Right lobe of liver (tissue), 6 donors: Measurements from ENCODE around the gene CYBC1. TPM values are rescaled to one million over a fixed set of nuclear protein-coding genes. Genes with fewer than 3 reads are reported as not detected.

Experiments
- ATAC-seq, 4 donors: fragments of 200-7000 bp; cut with Tn5 transposase; one replicate each; pipeline ENCODE4 v1.9.1; 2020; ENCODE audit warnings: mild to moderate bottlenecking in 4 of 4, moderate library complexity in 4 of 4
- DNase-seq, 3 donors: peaks; one replicate each; pipeline ENCODE4 v3.0.0-alpha.2; 2020
- H3K27ac ChIP-seq, 3 donors: fragments of 200-600 bp; one replicate each; pipeline ENCODE4 v1.8.0; 2022
- H3K27me3 ChIP-seq, 2 donors: fragments of 200-600 bp; one replicate each; pipeline ENCODE4 v1.8.0; 2022
- H3K36me3 ChIP-seq, 4 donors: fragments of 200-600 bp; sonication (generic) in 1 of 4; one replicate each; pipeline versions ENCODE4 v1.5.1 to v1.8.0; 2017 to 2022; ENCODE audit warnings: control low read depth in 1 of 4
- H3K4me1 ChIP-seq, 4 donors: fragments of 200-600 bp; sonication (generic) in 1 of 4; one replicate each; pipeline versions ENCODE4 v1.5.1 to v1.8.0; 2017 to 2022; ENCODE audit warnings: control low read depth in 1 of 4
- H3K4me3 ChIP-seq, 3 donors: fragments of 200-600 bp; one replicate each; pipeline ENCODE4 v1.8.0; 2022
- H3K9me3 ChIP-seq, 4 donors: fragments of 200-600 bp; sonication (generic) in 1 of 4; one replicate each; pipeline versions ENCODE4 v1.5.1 to v1.8.0; 2017 to 2022; ENCODE audit warnings: control low read depth in 1 of 4
- CTCF ChIP-seq, 4 donors: fragments of 200-600 bp in 3 of 4; fragments of 450-650 bp in 1 of 4; IDR thresholded peaks; one replicate each; pipeline versions ENCODE4 v1.5.1 to v1.8.0; 2016 to 2022; ENCODE audit warnings: antibody characterized with exemption in 4 of 4, mild to moderate bottlenecking in 2 of 4
- POLR2A ChIP-seq: fragments of 450-650 bp; IDR thresholded peaks from one replicate; pipeline ENCODE4 v1.6.1; 2017; ENCODE audit warnings: antibody characterized with exemption, mild to moderate bottlenecking
- WGBS: methylation state at CpG from one replicate; pipeline ENCODE4 v1.1.6; 2018; ENCODE audit warnings: low coverage, low lambda C conversion rate; ENCODE audit not compliant: insufficient coverage; ENCODE audit errors: missing lambda C conversion rate; 5-methylcytosine and 5-hydroxymethylcytosine counted together
- intact Hi-C, 2 donors: fragments of 100-400 bp; cut with DNase I; formaldehyde crosslinking; loops; one replicate each; pipeline versions ENCODE4 v1.11.2 to v1.14.1; 2022
- total RNA-seq, 6 experiments: library from RNA; depleted of rRNA in 2 of 6; stranded (reverse); fragments of >200 nt in 2 of 6; fragmentation: NEBNext Ultra II Directional in 3 of 6; extraction: Animal tissue kit (Norgen Biotek cat#: 25700) in 3 of 6; gene quantifications; one replicate each; pipeline versions ENCODE4 v1.1.0 to v1.2.4, GENCODE V29; 2016 to 2023
- donor health status: DM: no; HTN: yes; CAD: no.
- donor health status: DM: no; HTN: no; CAD: no.
- donor health status: DM: no; HTN: no; CAD: no.
- donor health status: DM: no; HTN: yes; CAD: no.
- donor health status: DM: no; HTN: yes; CAD: no.

Gene CYBC1
- total RNA-seq, 6 experiments from 2014 or later = 29.4 to 82.4 (median 46.4) TPM

DNA sequence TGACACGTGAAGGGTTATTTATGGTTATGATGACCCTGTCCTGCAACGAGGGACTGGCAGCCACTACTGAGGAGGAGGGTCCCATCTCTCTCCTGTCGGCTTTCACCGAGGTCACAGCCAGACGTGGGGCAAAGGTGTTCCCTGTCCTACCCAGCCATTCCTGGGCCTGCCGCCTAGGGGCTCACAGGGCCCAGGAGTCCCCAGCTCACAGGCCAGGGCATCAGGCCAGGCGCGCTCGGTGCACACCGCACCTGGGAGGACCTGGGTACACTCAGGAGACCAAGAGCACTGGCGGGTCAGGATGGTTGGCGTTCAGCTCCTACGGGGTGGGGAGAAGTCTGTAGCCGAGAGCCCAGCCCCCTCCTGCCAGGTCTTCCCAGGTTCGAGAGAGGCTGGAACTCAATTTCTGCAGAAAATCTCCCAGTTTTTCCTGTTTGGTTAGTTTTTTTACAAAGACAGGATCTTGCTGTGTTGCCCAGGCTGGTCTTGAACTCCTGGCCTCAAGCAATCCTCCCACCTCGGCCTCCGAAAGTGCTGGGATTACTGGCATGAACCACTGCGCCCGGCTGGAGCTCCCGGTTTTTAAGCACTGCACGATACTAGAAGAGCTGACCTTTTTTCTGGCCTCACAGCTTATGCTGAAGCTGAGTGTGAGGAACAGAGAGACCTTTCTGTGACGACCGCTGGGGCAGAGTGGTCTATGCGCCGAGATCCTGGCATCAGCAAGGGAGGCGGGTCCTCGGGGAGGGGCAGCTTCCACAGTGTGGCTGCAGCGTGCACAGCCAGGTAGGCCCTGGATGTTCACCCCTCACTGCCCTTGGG lies 7.7 kb downstream of the CYBC1 start:
- WGBS = 76% methylated on average over 10 of the region's 28 CpGs
- Histone ChIP-seq H3K4me1 (peaks cover 0 to 30% (median 14%) of the 10 kb centered on the region in 4 donors), H3K27ac (no peak overlapping the region), H3K9me3 (no peaks in the 10 kb centered on the region), H3K36me3 (peaks cover 0 to 2% (median 0%) of the 10 kb centered on the region in 4 donors), H3K4me3 (no peak overlapping the region), H3K27me3 (no peaks in the 10 kb centered on the region)
- TF ChIP-seq POLR2A (no peak), CTCF (IDR thresholded peaks at IDR 0.05) (no peak)
- DNase-seq (peak in 2 of 3 donors; percentile 27 to 52), ATAC-seq (no peak)
- intact Hi-C loops = no loop called here

DNA sequence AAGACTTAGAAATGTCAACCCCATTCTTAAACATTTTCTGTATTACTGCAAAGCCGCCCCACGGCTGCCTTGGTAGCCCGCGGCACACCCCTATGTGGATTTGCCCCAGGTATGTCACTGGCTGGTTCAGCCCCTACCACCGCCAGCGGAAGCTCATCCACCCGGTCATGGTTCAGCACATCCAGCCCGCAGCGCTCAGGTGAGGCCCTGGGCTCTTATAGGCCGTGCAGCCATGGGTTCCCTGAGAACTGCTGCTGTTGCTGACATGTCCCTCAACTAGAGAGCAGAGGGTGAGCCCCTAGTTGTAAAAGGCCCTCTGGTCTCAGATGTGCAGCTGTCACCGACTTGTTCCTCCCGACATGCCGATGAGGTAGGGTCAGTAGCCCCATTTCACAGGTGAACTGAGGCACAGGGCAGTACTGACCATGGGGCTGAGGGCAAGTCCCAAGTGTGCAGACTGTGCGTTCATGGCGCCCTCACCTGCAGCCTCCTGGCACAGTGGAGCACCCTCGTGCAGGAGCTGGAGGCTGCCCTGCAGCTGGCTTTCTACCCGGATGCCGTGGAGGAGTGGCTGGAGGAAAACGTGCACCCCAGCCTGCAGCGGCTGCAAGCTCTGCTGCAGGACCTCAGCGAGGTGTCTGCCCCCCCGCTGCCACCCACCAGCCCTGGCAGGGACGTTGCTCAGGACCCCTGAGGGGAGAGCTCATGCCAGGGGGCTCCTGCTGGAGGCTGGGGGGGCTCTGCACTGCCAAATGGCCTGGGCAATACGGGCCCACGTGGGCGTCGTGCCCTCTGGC lies 8.7 kb downstream of the CYBC1 start:
- Histone ChIP-seq H3K9me3 (no peaks in the 10 kb centered on the region), H3K4me3 (no peak overlapping the region), H3K4me1 (peaks cover 0 to 30% (median 14%) of the 10 kb centered on the region in 4 donors), H3K27me3 (no peaks in the 10 kb centered on the region), H3K27ac (no peak overlapping the region), H3K36me3 (peaks cover 0 to 2% (median 0%) of the 10 kb centered on the region in 4 donors)
- no peak for TF ChIP-seq CTCF (IDR thresholded peaks at IDR 0.05)
- no peak for TF ChIP-seq POLR2A
- ATAC-seq (no peak), DNase-seq (peak in 1 of 3 donors; percentile 29)
- intact Hi-C loops = no loop called here
- WGBS = 67% methylated on average over 3 of the region's 27 CpGs

- Histone ChIP-seq H3K9me3 (no peaks in the 10 kb centered on the region), H3K36me3 (peaks cover 0 to 2% (median 0%) of the 10 kb centered on the region in 4 donors), H3K27me3 (no peaks in the 10 kb centered on the region), H3K27ac (no peak overlapping the region), H3K4me1 (peaks cover 0 to 31% (median 11%) of the 10 kb centered on the region in 4 donors), H3K4me3 (no peak overlapping the region)
- TF ChIP-seq POLR2A (no peak), CTCF (IDR thresholded peaks at IDR 0.05) (no peak)
- ATAC-seq (peak in 1 of 4 donors; percentile 8), DNase-seq (peak in 1 of 3 donors; percentile 27)
- intact Hi-C loops = no loop called here
- WGBS = 84% methylated on average over 8 of the region's 17 CpGs
These were observed 9.4 kb downstream of the CYBC1 start for GRCh38 chr17:82440991-82441627.

DNA sequence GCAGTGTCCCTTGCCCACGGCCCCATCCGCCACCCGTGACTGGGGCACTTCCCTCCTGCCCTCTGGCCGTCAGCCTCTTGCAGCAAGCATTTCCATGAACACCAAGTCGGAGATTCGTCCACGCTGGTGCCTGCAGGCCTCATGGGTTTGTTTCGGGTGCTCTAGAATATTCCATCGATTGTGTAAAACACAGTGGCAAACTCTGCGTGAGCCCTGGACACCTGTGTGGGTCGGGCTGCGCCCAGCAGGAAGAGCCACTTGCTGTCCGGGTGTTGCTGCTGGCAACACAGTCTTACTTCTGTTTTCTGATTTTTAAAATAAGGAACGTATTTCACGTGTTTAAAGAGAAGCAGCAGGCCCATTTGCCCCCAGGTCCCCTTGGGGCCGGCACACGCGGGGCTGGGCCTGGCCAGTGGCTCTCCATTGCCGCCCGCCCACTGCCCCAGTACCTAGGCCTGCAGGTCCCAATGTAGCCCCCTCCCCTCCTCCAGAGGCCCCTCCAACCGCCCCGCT lies 10.0 kb downstream of the CYBC1 start:
- intact Hi-C loops = no loop called here
- TF ChIP-seq POLR2A (no peak), CTCF (IDR thresholded peaks at IDR 0.05) (no peak)
- Histone ChIP-seq H3K27me3 (no peaks in the 10 kb centered on the region), H3K27ac (no peak overlapping the region), H3K4me1 (peaks cover 0 to 25% (median 8%) of the 10 kb centered on the region in 4 donors), H3K9me3 (no peaks in the 10 kb centered on the region), H3K4me3 (no peak overlapping the region), H3K36me3 (peaks cover 0 to 2% (median 0%) of the 10 kb centered on the region in 4 donors)
- DNase-seq (peak in 1 of 3 donors; percentile 37), ATAC-seq (peak in 1 of 4 donors; percentile 17)
- WGBS = 86% methylated on average over 4 of the region's 22 CpGs
